Cardiac fibroblast (primary cell): ENCODE results near the gene ARFGAP1.

ENCODE experiments used
- DNase-seq, 2 donors: peaks; one replicate each; pipeline versions ENCODE4 v3.0.0 to v3.0.0-alpha.2; 2010; ENCODE audit warnings: low read depth in 2 of 2
- H3K4me3 ChIP-seq, 2 donors: replicated peaks in 1 of 2; 1 replicate in 1 of 2; 2 replicates in 1 of 2; pipeline ENCODE4 v1.5.1; 2011; ENCODE audit warnings: low read depth in 2 of 2, low read length in 2 of 2, mild to moderate bottlenecking in 2 of 2, moderate library complexity in 1 of 2
- TF ChIP-seq, protein P1 (sequence below): IDR thresholded peaks from one replicate; pipeline ENCODE4 v1.5.1; 2011; ENCODE audit warnings: low read depth, mild to moderate bottlenecking, low read length, inconsistent platforms

ARFGAP1 gene

DNA sequence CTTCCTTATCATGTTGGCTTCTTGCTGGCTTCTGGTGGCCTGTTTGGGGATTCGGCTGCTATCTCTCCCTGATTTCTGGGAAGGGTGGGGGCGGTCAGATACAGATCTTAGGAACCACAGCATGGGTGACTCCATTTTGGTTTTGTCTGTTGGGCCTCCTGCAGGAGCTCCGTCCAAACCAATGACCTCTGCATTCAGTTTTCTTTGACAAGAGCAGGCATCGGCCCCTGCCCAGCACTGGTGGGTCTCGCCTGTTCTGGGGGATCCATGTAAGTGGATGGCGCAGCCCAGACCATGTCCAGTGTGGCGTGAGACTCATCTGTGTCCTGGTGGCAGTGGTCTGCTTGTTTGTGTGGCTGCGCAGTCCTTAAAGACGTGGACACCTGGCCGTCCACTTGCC is 8.6 kb upstream of the ARFGAP1 start:
- TF ChIP-seq, protein P1, sequence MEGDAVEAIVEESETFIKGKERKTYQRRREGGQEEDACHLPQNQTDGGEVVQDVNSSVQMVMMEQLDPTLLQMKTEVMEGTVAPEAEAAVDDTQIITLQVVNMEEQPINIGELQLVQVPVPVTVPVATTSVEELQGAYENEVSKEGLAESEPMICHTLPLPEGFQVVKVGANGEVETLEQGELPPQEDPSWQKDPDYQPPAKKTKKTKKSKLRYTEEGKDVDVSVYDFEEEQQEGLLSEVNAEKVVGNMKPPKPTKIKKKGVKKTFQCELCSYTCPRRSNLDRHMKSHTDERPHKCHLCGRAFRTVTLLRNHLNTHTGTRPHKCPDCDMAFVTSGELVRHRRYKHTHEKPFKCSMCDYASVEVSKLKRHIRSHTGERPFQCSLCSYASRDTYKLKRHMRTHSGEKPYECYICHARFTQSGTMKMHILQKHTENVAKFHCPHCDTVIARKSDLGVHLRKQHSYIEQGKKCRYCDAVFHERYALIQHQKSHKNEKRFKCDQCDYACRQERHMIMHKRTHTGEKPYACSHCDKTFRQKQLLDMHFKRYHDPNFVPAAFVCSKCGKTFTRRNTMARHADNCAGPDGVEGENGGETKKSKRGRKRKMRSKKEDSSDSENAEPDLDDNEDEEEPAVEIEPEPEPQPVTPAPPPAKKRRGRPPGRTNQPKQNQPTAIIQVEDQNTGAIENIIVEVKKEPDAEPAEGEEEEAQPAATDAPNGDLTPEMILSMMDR = no peak
- no peak for DNase-seq
- no peak overlapping the region for H3K4me3 ChIP-seq

DNA sequence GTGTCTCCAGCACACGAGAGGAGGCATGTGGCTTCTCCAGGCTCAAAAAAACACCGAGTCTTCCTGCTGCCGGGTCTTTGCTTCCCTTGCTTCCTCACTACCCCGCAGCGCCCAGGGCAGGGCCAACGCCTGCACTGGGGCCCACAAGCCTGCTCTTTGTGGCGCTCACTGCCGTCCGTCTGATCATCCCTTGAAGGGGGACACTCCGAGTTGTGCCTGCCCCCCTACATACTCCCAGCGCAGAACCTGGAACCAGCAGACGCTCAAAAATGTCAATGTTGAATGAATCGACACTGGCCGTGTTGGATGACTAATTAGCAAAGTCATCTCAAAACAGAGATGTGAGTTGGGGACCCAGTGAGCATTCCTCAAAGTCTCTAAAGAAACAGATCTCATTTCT is 8.1 kb upstream of the ARFGAP1 start:
- TF ChIP-seq, protein P1 = no peak
- DNase-seq = no peak
- no peak overlapping the region for H3K4me3 ChIP-seq

DNA sequence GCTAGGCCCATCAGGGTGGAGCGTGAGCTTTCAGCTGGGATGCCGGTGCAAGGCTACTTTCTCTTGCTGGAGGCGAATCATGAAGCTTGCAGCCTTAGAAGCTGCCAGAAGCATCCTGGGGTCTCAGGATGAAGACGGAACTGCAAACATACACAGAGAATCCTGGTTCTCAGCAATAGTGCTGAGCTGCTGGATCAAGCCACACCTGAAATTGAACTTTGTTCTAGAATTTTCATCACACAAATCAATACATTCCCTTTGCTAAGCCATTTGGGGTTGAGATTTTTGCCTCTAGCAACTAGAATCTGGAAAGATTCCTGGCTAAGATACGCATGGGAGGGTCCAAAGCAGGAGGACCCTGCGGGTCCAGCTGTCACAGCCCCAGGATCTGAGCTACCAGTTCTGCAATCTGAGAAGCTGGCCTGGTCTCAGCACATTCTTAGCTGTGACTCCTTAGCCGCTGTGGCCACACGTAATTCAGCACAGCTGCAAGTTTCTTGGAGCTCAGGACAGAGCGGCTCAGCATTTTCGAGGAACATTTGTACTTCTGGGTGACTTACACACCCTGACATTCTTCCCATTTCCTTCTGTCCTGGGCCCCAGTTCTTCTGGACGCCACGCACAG is 6.6 kb upstream of the ARFGAP1 start:
- no peak overlapping the region for H3K4me3 ChIP-seq
- TF ChIP-seq, protein P1 = no peak
- DNase-seq = no peak

DNA sequence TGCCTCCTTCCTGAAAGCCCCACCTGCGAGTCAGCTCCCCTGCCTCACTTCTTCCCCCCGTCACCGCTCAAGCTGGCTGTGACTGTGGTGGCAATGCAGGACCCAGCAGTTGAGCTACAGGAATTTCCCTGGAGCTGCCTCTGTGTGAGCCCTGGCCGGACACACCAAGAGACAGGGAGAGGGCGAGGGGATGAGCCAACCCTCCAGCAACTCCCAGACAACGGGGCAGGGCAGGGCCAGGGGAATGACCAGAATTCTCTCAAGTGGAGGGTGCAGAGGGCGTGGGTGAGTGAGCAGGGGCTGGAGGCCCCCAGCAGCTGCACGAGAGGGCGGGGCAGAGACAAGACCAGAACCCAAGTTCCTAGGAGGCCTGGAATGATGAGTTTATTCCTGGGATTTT is 4.9 kb upstream of the ARFGAP1 start:
- DNase-seq = no peak
- TF ChIP-seq, protein P1 = no peak
- H3K4me3 ChIP-seq = no peak overlapping the region

DNA sequence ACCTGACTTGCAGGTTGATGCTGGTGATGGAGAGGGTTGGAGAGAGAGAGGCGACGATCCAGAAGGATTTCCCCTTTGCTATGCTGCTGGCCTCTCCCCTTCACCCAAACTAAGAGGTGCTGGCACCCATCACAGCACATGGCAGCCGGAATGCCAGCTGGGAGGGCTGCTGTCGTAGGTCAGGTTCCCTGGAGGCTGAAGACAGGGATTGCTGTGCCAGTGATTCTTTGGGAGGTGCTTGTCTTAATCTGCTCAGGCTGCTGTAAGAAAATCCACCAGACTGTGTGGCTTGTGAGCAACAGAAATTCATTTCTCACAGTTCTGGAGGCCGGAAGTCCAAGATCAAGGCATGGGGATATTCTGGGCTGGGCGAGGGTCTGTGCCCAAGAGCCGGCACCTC is 4.4 kb upstream of the ARFGAP1 start:
- DNase-seq = no peak
- no peak overlapping the region for H3K4me3 ChIP-seq
- TF ChIP-seq, protein P1 = no peak

DNA sequence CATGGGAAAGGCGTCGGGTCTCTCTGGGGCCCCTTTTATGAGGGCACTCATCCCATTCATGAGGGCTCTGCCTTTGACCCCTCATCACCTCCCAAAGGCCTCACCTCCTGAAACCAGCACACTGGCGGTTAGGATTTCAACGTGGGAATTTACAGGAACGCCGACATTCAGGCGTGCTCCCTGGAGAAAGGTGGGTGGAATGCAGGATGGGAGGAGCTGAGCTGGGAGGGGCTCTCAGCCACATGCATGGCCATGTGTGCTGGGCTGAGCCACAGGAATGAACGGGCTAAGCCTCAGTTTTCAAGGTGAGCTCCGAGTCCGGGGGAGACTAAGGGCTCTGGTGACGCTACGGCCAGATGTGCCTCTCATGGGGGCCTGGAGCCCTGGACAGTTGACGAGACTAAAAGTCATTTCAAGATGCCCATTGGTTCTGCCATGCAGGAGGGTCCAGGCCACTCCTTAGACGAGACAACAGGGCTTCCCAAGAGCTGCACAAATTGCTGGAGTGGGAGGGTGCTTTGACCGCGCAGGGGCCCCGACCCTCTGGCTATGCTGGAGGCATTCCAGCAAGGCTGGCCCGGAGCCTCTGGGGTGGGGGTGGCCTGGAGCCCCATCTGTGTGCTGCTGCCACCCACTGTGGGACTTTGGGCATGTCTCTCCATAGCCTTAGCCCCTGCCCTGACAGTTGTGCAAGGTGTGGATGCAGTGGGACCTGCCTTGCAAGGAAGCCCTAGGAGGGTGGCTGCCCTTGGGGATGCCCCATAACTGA is 3.8 kb upstream of the ARFGAP1 start:
- no peak overlapping the region for H3K4me3 ChIP-seq
- no peak for DNase-seq
- TF ChIP-seq, protein P1 = no peak
